ENCODE data around the gene POU6F2. TPM values are rescaled to one million over a fixed set of nuclear protein-coding genes. Genes with fewer than 3 reads are reported as not detected.
A peak's percentile ranks its signal among the peaks of the same experiment; 100 is the strongest.

Gene POU6F2
- polyA plus RNA-seq, 6 donors from 2014 or later, result not detected

- no peaks in the 10 kb centered on the region for H3K36me3 Mint-ChIP-seq
- ATAC-seq (ENCODE audit: low read depth in 2 of 2) (no peak), DNase-seq (no peak)
- peaks cover 0 to 8% (median 5%) of the 10 kb centered on the region in 3 donors for H3K27me3 Mint-ChIP-seq
- no peak overlapping the region for H3K4me3 Mint-ChIP-seq
- no peak overlapping the region for H3K27ac Mint-ChIP-seq
- no peaks in the 10 kb centered on the region for H3K9me3 Mint-ChIP-seq
- H3K4me1 Mint-ChIP-seq, result peaks cover 4 to 6% (median 5%) of the 10 kb centered on the region in 3 donors
Observed at GRCh38 chr7:39468261-39468660, 490.6 kb downstream of the POU6F2 start.

- H3K27ac Mint-ChIP-seq, result no peak overlapping the region
- no peak for ATAC-seq (ENCODE audit: low read depth in 2 of 2)
- no peak for DNase-seq
- no peaks in the 10 kb centered on the region for H3K9me3 Mint-ChIP-seq
- H3K36me3 Mint-ChIP-seq, result no peaks in the 10 kb centered on the region
- H3K4me3 Mint-ChIP-seq, result no peak overlapping the region
- H3K4me1 Mint-ChIP-seq, result peaks cover 4 to 6% (median 5%) of the 10 kb centered on the region in 3 donors
- H3K27me3 Mint-ChIP-seq, result peaks cover 0 to 8% (median 5%) of the 10 kb centered on the region in 3 donors
Observed at GRCh38 chr7:39468808-39469374, 491.2 kb downstream of the POU6F2 start.

- Mint-ChIP-seq H3K4me3 (no peak overlapping the region), H3K9me3 (peaks cover 0 to 6% (median 2%) of the 10 kb centered on the region in 7 donors), H3K4me1 (no peaks in the 10 kb centered on the region), H3K27me3 (peaks cover 0 to 7% (median 6%) of the 10 kb centered on the region in 3 donors), H3K36me3 (no peaks in the 10 kb centered on the region), H3K27ac (no peak overlapping the region)
- ATAC-seq (ENCODE audit: low read depth in 2 of 2) (no peak), DNase-seq (no peak)
Observed at GRCh38 chr7:39480901-39481300, 503.2 kb downstream of the POU6F2 start.

GRCh38 chr7:39488467-39489393 is 511.0 kb downstream of the POU6F2 start:
- no peak for ATAC-seq (ENCODE audit: low read depth in 2 of 2)
- no peaks in the 10 kb centered on the region for H3K4me1 Mint-ChIP-seq
- H3K4me3 Mint-ChIP-seq, result no peak overlapping the region
- no peaks in the 10 kb centered on the region for H3K36me3 Mint-ChIP-seq
- no peak for DNase-seq
- H3K27me3 Mint-ChIP-seq, result peaks cover 17 to 41% (median 30%) of the 10 kb centered on the region in 3 donors
- H3K9me3 Mint-ChIP-seq, result no peaks in the 10 kb centered on the region
- H3K27ac Mint-ChIP-seq, result no peak overlapping the region

GRCh38 chr7:39490296-39490695 is 512.6 kb downstream of the POU6F2 start:
- ATAC-seq (ENCODE audit: low read depth in 2 of 2) (no peak), DNase-seq (no peak)
- peaks cover 17 to 39% (median 27%) of the 10 kb centered on the region in 3 donors for H3K27me3 Mint-ChIP-seq
- H3K36me3 Mint-ChIP-seq, result no peaks in the 10 kb centered on the region
- H3K27ac Mint-ChIP-seq, result no peak overlapping the region
- H3K4me1 Mint-ChIP-seq, result no peaks in the 10 kb centered on the region
- H3K9me3 Mint-ChIP-seq, result no peaks in the 10 kb centered on the region
- H3K4me3 Mint-ChIP-seq, result no peak overlapping the region

GRCh38 chr7:39493934-39494333 is 516.2 kb downstream of the POU6F2 start:
- no peaks in the 10 kb centered on the region for H3K36me3 Mint-ChIP-seq
- DNase-seq (no peak), ATAC-seq (ENCODE audit: low read depth in 2 of 2) (no peak)
- no peak overlapping the region for H3K27ac Mint-ChIP-seq
- no peak overlapping the region for H3K4me3 Mint-ChIP-seq
- peaks cover 5 to 18% (median 14%) of the 10 kb centered on the region in 3 donors for H3K27me3 Mint-ChIP-seq
- H3K9me3 Mint-ChIP-seq, result no peaks in the 10 kb centered on the region
- H3K4me1 Mint-ChIP-seq, result no peaks in the 10 kb centered on the region

GRCh38 chr7:39501358-39501757 is 523.6 kb downstream of the POU6F2 start:
- Mint-ChIP-seq H3K9me3 (no peaks in the 10 kb centered on the region), H3K27ac (no peak overlapping the region), H3K4me1 (peaks cover 0 to 3% (median 0%) of the 10 kb centered on the region in 3 donors), H3K27me3 (peaks cover 6 to 19% (median 12%) of the 10 kb centered on the region in 3 donors), H3K4me3 (no peak overlapping the region), H3K36me3 (no peaks in the 10 kb centered on the region)
- ATAC-seq (ENCODE audit: low read depth in 2 of 2), result no peak
- no peak for DNase-seq

- no peak for ATAC-seq (ENCODE audit: low read depth in 2 of 2)
- Mint-ChIP-seq H3K27me3 (peaks cover 0 to 11% (median 6%) of the 10 kb centered on the region in 3 donors), H3K4me3 (peak overlapping the region in 1 of 8 donors; percentile 22), H3K27ac (peak overlapping the region in 1 of 6 donors; percentile 22), H3K4me1 (peaks cover 7 to 17% (median 12%) of the 10 kb centered on the region in 3 donors), H3K36me3 (no peaks in the 10 kb centered on the region), H3K9me3 (peaks cover 0 to 2% (median 0%) of the 10 kb centered on the region in 7 donors)
- DNase-seq, result no peak
Observed at GRCh38 chr7:39504963-39505362, 527.3 kb downstream of the POU6F2 start.

GRCh38 chr7:39507866-39508551 is 530.3 kb downstream of the POU6F2 start:
- peaks cover 7 to 17% (median 12%) of the 10 kb centered on the region in 3 donors for H3K4me1 Mint-ChIP-seq
- no peak overlapping the region for H3K27ac Mint-ChIP-seq
- H3K27me3 Mint-ChIP-seq, result no peaks in the 10 kb centered on the region
- H3K9me3 Mint-ChIP-seq, result peaks cover 0 to 4% (median 3%) of the 10 kb centered on the region in 7 donors
- DNase-seq, result peak; percentile 5
- H3K36me3 Mint-ChIP-seq, result no peaks in the 10 kb centered on the region
- peak; percentile 86 to 88 for ATAC-seq (ENCODE audit: low read depth in 2 of 2)
- peak overlapping the region in 2 of 8 donors; percentile 35 to 78 for H3K4me3 Mint-ChIP-seq

- Mint-ChIP-seq H3K27ac (no peak overlapping the region), H3K36me3 (no peaks in the 10 kb centered on the region), H3K4me3 (peak overlapping the region in 1 of 8 donors; percentile 72), H3K27me3 (no peaks in the 10 kb centered on the region), H3K9me3 (peaks cover 0 to 4% (median 3%) of the 10 kb centered on the region in 7 donors), H3K4me1 (peaks cover 7 to 17% (median 9%) of the 10 kb centered on the region in 3 donors)
- DNase-seq (no peak), ATAC-seq (ENCODE audit: low read depth in 2 of 2) (no peak)
Observed at GRCh38 chr7:39509436-39509835, 531.7 kb downstream of the POU6F2 start.

GRCh38 chr7:39509912-39510311 is 532.2 kb downstream of the POU6F2 start:
- H3K36me3 Mint-ChIP-seq, result no peaks in the 10 kb centered on the region
- ATAC-seq (ENCODE audit: low read depth in 2 of 2) (no peak), DNase-seq (no peak)
- peaks cover 7 to 17% (median 9%) of the 10 kb centered on the region in 3 donors for H3K4me1 Mint-ChIP-seq
- H3K9me3 Mint-ChIP-seq, result peaks cover 0 to 4% (median 3%) of the 10 kb centered on the region in 7 donors
- H3K27me3 Mint-ChIP-seq, result no peaks in the 10 kb centered on the region
- no peak overlapping the region for H3K4me3 Mint-ChIP-seq
- no peak overlapping the region for H3K27ac Mint-ChIP-seq

- peaks cover 0 to 4% (median 3%) of the 10 kb centered on the region in 7 donors for H3K9me3 Mint-ChIP-seq
- ATAC-seq (ENCODE audit: low read depth in 2 of 2) (no peak), DNase-seq (no peak)
- H3K4me1 Mint-ChIP-seq, result peaks cover 7 to 17% (median 9%) of the 10 kb centered on the region in 3 donors
- no peak overlapping the region for H3K27ac Mint-ChIP-seq
- peaks cover 0 to under 1% (median under 1%) of the 10 kb centered on the region in 3 donors for H3K27me3 Mint-ChIP-seq
- no peaks in the 10 kb centered on the region for H3K36me3 Mint-ChIP-seq
- no peak overlapping the region for H3K4me3 Mint-ChIP-seq
Observed at GRCh38 chr7:39510864-39511354, 533.2 kb downstream of the POU6F2 start.

All from naive B cell (primary cell).